Measurements from ENCODE around the gene PROSER3. TPM values are rescaled to one million over a fixed set of nuclear protein-coding genes. Genes with fewer than 3 reads are reported as not detected.

PROSER3 gene
- total and polyA plus RNA-seq, 8 donors = 7.2 to 19.6 (median 8.6) TPM

GRCh38 chr19:35788205-35788960, 30.4 kb downstream of the PROSER3 start:
- intact Hi-C loops (cut with DNase I) = no loop called here
- DNase-seq (no peak), ATAC-seq (no peak), FAIRE-seq (no peak)
- no peak for TF ChIP-seq CTCF (IDR thresholded peaks at IDR 0.05)
- no peaks in the 10 kb centered on the region for H3K36me3 ChIP-seq
- no peaks in the 10 kb centered on the region for H3K27me3 ChIP-seq
- H3K4me3 ChIP-seq = no peak overlapping the region
- 80 to 85% methylated on average over 12 of the region's 12 CpGs for WGBS, 2 donors
- H3K4me1 ChIP-seq = peaks cover 0 to 4% (median 0%) of the 10 kb centered on the region in 3 donors
- no peak overlapping the region for H3K27ac ChIP-seq
- H3K9me3 ChIP-seq = no peaks in the 10 kb centered on the region

- intact Hi-C loops (cut with DNase I) = no loop called here
- 90 to 91% methylated on average over 11 of the region's 11 CpGs for WGBS, 2 donors
- FAIRE-seq = no peak
- H3K27ac ChIP-seq = no peak overlapping the region
- no peak overlapping the region for H3K4me3 ChIP-seq
- DNase-seq = peak in 1 of 6 donors; percentile 23
- H3K27me3 ChIP-seq = no peaks in the 10 kb centered on the region
- no peaks in the 10 kb centered on the region for H3K9me3 ChIP-seq
- TF ChIP-seq CTCF (IDR thresholded peaks at IDR 0.05) = no peak
- H3K4me1 ChIP-seq = peaks cover 0 to 4% (median 0%) of the 10 kb centered on the region in 3 donors
- ATAC-seq = no peak
- H3K36me3 ChIP-seq = no peaks in the 10 kb centered on the region
These were observed 31.4 kb downstream of the PROSER3 start for GRCh38 chr19:35789195-35789977.

- Histone ChIP-seq H3K4me1 (peaks cover 0 to 4% (median 0%) of the 10 kb centered on the region in 3 donors), H3K9me3 (no peaks in the 10 kb centered on the region), H3K27ac (no peak overlapping the region), H3K27me3 (no peaks in the 10 kb centered on the region), H3K36me3 (no peaks in the 10 kb centered on the region), H3K4me3 (no peak overlapping the region)
- intact Hi-C loops (cut with DNase I) = no loop called here
- no peak for ATAC-seq
- no peak for FAIRE-seq
- no peak for TF ChIP-seq CTCF (IDR thresholded peaks at IDR 0.05)
- WGBS, 2 donors = 82 to 84% methylated on average over 16 to 19 of the region's 19 CpGs
- peak in 3 of 6 donors; percentile 30 to 68 (median 57) for DNase-seq
These were observed 32.3 kb downstream of the PROSER3 start for GRCh38 chr19:35789978-35790944.

GRCh38 chr19:35790981-35791813, 33.2 kb downstream of the PROSER3 start:
- Histone ChIP-seq H3K27ac (no peak overlapping the region), H3K4me1 (peaks cover 0 to 4% (median 0%) of the 10 kb centered on the region in 3 donors), H3K36me3 (no peaks in the 10 kb centered on the region), H3K4me3 (no peak overlapping the region), H3K27me3 (no peaks in the 10 kb centered on the region), H3K9me3 (no peaks in the 10 kb centered on the region)
- peak; percentile 66 to 91 (median 78) for DNase-seq
- ATAC-seq = peak; percentile 77 to 94 (median 87)
- no peak for TF ChIP-seq CTCF (IDR thresholded peaks at IDR 0.05)
- FAIRE-seq = no peak
- intact Hi-C loops (cut with DNase I) = no loop called here
- WGBS, 2 donors = 49 to 54% methylated on average over 19 to 20 of the region's 20 CpGs
